HG02623 (cell line): ENCODE data around the gene TSPAN5.

Experiments
- ATAC-seq: cut with Tn5 transposase; IDR thresholded peaks from one replicate; pipeline ENCODE4 v1.9.1; 2021; ENCODE audit warnings: moderate library complexity; ENCODE audit not compliant: unreplicated experiment

Gene TSPAN5

DNA sequence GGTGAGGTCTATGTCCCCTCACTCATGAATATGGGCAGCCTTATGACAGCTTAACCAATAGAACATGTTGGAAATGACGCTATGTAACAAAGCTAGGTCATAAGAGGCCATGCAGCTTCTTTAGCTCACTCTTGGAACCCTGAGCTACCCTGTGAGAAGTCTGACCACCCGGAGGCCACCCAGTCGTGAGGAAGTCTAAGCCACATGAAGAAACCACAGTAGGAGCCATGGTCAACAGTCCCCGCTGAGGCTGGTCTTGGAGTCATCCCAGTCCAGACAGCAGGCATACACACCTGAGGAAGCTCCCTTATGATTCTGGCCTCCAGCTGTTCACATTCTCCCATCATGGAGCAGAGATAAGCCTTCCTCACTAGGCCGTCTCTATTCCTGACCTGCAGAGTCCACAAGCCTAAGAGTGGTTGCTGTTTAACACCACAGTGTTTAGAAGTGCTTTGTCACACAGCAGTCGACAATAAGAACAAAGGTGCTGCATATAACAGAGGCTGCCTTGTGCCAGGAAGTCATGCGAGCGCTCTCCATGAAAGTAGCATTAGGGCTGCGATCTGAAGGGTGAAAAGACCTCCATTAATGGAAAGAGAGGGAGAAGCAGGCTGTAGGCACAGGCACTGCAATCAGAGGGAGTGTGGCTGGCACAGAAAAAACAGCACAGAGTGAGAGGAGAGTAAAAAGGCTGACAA, 38.2 kb downstream of the TSPAN5 start:
- ATAC-seq, result no peak

DNA sequence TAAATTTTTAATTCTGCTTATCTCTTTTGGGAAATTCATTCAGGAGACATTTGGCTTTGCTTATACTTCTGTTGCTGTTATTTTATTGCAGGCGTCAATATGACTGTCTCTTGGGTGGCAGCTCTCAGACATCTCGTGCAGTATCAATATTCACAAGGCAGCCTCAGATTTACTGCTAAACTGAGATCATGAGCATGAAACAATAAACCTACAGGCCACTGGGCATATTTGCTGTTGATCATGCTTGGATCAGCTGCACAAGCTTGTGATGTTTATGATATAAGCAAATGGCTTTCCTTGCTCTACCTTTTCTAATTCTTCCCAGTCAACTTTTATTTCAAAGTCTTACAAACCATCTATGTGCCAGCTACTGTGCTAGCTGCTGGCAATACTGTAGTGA, 39.2 kb downstream of the TSPAN5 start:
- ATAC-seq, result no peak

DNA sequence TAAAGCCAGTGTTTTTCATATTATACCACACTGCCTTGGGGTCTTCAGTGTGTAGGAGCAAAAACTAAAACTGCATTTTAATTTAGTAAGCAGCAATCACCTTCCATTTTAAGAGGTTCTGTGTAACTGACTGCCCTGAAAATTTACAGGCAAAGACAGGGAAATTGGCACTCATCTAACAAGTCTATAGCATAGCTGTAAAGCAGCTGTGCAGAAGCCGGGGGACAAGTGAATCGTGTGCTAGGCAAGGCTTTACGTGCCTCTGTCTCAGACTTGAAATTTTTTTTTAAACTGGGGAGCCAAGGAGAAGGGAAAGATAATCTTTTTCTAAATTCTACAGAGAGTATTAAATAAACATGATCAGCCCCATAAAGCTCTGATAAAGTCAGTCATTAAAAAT, 39.7 kb downstream of the TSPAN5 start:
- no peak for ATAC-seq

DNA sequence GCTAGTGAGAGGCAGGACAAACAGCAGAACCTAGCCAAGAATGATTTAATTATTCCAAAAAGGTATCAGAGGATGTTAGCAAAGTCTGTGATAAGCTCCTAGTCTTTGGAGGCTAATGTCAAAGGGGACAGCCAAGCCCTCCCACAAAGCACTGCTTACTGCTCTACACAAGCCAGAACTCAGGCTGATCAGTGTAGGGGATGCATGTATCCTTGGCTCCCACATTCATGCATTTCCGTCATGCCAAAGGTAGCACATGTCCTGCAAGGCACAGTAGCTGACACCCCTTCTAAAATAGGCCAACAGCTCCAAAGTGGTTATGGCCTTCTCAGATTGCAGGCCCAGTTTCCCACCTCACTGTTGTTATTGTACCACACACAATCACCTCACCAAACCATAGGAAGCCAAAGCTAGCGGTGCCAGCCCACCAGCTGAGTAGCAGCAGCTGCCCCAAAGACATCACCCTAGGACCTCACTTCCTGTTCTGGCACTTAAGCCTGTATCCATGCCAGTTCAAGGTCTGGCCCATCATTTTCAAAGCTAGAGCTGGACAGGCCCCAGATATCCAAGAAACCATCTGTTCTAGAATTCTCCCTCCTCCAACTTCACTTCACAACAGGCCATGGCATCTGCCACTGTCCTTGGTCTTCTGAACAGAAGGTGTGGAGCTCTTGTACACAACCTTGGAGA, 40.9 kb downstream of the TSPAN5 start:
- no peak for ATAC-seq

DNA sequence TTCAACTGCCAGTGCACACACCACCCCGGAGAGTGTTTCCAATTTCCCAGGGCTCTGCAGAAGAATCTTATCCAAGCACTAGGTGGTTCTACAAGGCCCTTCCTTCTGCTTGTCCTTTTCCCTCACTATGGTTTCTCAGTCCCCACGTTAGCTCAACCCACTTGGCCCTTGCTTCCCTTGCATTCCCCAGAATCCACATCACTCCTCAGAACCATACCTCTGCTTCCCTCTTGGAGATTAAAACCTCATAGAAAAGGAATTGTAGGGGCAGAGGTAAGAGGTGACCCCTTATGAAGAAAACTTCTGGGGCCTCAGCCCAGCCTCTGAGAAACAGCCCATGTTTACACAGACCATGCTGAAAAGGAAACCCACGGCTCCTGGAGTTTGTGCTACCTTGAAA, 42.4 kb downstream of the TSPAN5 start:
- ATAC-seq, result no peak

DNA sequence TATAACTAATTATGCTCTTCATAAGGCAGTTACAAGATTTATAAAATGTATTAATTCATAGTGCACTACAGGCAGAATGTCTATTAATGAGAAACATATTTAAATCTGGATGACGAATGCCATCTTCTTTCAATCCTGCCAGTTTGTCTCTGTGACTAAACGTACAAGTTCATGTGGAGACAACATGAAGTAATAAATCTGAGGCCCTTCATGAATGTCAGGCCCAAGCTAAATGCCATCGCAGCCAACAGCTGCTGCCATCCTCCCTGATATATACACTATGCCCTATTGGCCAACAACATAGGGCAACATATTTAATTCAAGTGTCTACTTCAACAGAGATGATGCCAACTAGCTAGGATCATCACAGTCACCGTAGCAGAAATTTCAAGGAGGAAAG, 43.7 kb downstream of the TSPAN5 start:
- no peak for ATAC-seq

DNA sequence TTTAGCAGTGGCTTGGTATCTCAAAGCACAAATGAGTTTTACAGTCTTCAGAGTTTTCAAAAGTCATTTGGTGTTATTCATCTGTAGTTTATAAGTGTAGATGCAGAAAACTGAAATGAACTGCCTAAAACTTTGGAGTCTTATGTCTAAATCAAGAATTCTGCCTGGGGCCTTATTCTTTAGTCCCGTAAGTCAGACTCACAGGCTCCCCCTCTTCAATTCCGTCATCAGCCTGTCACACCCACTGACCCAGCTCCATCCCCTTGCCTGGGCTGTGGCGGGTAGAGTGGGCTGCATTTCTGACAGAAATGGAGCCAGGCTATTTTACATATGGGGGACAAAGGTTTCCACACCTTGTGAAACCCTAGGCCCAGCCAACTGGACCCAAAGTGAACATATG, 44.3 kb downstream of the TSPAN5 start:
- no peak for ATAC-seq

DNA sequence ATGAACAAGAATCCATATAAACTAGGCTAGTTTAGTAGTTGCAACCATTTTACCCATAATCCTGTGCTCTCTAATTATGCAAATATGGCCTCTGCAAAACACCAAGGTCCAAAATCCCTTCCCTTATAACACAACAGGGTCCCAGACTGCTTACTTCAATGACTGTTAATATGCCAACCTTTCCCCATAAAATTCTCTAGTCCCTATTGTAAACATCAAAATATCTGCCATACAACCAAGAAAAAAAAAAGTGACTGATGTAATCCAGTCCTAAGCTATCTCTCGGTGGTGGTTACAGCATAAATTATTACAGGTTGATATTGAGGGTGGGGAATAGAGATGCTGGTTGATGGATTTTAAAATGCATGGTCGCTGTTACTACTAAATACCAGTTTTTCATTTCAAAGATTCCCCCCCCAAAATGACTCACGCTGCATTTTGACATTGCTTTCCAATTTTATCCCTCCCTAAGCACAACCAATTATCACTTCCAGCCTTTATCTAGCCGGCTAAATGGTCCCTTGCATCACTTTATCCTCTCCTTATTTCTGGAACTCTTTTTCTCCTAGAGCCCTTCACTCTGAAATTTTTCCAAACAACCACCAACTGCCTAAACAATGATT, 44.8 kb downstream of the TSPAN5 start:
- ATAC-seq, result no peak

DNA sequence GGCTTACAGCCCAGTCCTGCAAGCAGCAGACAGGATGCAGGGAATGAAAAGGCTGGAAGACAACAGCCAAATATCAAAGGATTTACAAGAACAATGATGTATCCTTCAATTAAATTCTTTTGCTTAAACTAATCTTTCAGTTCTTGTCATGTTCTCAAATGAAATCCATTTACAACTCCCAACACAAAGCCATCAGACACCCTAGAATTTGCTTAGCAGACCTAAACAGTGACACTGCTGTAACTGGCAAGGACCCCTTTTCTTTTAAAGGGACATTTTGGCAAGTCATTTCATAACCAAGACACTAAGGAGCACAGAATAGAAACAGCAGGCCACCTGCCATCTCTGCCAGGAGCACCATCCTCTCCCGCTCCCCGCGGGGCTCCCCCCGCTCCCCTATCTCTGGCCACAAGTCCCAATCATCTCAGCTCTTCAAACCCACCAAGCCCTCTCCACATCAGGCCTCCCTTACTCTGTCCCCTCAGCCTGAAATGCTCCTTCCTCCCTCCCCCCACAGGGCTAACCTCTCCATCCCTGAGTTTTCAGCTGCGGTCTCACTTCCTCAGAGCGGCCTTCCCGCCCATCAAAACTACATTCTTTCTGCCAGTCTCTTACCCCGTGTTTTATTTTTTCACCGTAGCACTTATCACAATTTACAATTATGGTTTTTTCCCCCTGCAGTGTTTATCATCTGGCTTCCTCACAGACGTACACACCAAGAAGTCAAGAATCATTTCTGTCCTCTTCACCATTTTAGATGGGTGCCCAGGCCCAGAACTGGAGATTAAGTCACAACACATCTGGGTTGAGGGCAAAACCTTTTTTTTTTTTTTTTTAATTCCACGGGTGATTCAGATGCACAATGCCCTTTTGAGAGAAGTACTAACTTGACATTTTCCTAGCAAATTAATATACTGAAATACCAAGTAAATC, 45.8 kb downstream of the TSPAN5 start:
- ATAC-seq, result no peak

DNA sequence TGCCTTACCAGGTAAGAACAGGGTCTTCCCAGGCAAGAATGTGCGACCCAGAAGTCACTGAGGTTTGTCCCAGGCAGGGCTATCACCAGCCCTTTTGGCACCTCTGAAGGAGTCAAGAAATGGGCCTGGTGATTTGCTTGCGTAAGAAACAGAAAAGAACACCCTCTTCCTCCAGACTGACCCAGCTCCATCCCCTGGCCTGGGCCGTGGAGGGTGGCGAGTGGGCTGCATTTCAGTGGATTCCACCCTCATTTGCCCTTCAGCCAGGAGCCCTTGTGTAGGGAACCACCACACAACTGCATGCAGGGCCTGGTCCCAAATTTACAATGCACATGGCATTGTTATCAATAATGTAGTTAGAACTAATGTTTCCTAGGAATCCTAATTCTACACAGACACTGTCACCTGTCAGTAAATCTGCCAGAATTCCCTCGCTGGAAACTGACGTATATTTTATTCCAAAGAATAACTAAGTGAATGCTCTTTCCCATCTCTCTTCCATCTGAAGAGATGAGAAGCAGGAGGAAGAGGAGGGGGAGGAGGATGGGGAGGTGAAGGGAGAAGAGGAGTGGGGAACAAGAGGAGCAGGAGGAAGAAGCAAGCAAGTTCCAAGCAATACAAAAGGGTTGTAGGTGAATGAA, 46.6 kb downstream of the TSPAN5 start:
- ATAC-seq, result no peak

DNA sequence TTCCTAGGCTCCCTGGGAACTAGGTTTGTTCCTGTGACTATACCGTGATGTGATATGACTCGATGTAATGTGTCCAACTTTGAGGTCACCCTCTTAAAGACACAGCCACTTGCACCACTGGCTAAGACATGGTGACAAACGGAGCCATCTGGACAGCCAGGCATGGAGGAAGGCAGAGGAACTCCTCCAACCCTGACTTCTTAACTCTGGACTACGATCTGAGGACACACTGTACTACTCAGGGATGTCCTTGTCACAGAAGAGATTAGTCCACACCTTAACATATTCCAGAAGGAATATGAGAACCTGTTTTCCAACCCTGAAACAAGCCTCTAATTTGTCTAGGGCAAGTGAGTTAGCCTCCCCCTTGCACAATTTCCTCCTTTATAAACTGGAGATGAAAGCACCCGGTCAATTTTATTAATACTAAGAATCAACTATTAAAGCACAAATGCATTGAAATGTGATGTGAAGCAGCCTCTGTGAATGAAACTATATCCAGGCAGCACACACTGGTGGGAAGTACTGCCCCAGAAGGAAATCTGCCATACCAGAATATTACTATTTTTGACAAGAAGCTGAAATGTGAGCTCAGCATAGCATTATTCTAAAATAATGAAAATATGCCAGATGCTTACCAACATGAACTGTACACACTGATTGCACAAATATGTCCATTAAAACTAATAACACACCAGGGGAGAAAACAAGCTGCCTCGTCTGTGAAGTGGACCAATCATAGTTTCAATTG, 47.3 kb downstream of the TSPAN5 start:
- ATAC-seq, result no peak

DNA sequence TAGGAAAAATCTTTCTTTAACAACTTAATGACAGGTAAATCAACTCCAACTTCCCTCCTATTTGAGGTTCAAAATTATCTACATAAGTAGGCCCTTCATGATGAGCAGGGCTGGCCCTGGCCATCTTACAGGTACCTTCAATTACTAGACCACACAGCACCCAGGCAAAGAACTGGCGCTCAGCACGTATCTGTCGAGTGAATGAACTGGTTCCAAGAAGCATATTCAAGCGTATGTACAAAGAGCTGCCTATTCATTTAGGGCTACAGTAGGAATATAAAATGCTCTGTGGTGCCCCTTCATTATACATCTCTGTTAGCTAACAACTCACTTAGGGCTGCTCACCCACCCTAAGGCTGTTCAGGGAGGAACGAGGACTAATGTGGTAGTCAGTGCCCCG, 48.0 kb downstream of the TSPAN5 start:
- ATAC-seq, result no peak

DNA sequence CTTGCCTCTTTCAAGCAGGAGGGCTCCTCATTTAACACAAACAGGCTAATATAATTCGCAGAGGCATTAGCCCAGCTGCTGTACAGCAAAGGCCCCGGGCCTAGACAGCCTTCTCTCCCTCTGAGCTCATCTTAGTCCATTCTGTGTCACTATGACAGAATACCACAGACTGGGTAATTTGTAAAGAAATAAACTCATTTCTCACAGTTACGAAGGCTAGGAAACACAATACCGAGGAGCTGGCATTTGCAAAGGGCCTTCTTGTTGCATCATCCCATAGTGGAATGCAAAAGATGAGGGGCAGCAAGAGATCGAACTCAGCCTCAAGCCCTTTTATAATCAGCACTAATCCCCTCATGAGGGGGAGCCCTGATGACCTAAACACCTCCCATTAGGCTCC, 48.5 kb downstream of the TSPAN5 start:
- no peak for ATAC-seq

DNA sequence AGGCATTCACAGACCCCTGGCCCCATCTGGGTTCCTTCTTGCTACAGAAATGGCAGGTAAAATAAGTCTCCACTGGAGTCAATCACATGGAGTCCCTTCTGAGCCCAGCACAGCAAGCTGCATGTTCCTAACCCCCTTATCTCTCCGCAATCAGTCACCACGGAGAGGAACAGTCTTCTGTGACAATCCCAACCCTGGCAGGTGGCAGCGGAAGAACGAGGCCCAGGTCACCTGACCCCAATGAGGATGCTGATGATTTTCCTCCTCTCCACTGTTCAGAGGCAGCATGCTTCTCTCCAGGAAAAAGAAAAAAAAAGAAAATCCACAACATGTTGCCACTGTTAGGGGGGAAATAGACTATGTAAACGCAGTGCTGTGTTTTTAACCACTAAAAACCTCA, 50.1 kb downstream of the TSPAN5 start:
- ATAC-seq, result no peak

DNA sequence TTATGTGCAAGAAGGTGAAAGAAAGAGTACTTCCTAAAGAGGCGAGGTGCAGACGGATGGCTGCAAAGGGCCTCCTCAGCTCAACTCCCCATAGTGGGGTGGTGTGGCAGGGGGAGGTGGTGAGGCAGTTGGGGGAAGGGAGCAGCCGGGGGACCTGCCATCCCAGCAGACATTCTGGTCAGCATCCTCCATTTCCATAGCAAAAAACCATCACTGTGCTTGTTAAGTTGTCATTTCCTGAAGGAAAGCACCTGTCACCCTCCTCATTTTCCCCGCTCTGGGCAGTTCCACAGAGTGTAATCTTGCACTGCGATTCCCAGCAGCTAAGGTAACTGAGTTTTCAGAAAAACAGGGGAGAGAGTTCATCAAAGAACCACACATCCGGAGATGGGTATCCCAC, 51.5 kb downstream of the TSPAN5 start:
- no peak for ATAC-seq

DNA sequence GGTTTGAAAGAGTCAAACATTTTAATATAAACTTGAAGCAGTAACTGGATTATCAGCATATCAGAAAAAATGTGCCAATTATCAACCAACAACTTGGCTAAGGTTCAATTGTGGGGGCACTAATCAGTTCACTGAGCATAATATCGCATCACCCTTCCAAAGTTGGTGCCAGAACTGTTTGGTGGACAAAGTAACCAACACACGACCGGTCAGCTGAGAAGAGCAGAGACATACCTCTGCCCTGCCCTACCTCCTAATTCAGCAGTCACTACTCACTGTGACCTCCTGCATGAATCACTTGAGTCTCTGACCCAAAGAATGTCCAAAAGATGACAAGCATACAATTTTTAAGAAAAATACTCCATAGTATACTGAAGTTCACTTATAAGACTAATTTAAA, 53.2 kb downstream of the TSPAN5 start:
- ATAC-seq, result no peak

DNA sequence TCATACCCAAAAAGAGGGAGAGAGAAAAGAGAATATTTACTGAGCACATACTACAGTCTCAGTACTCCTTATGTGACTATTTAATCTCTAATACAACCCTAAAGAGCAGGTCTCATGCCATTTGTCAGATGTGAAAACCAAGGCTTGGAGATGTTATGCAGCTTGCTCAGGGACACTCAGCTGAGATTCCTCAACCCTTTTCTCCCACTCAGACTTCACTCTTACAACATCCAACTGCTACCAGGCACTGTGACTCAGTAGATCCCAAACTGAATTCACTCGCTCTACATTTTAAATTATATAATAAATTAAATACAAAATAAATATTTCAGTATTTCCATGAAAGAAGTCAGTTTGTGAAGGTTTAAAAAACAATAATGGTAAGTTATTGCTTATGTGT, 53.7 kb downstream of the TSPAN5 start:
- ATAC-seq, result no peak

DNA sequence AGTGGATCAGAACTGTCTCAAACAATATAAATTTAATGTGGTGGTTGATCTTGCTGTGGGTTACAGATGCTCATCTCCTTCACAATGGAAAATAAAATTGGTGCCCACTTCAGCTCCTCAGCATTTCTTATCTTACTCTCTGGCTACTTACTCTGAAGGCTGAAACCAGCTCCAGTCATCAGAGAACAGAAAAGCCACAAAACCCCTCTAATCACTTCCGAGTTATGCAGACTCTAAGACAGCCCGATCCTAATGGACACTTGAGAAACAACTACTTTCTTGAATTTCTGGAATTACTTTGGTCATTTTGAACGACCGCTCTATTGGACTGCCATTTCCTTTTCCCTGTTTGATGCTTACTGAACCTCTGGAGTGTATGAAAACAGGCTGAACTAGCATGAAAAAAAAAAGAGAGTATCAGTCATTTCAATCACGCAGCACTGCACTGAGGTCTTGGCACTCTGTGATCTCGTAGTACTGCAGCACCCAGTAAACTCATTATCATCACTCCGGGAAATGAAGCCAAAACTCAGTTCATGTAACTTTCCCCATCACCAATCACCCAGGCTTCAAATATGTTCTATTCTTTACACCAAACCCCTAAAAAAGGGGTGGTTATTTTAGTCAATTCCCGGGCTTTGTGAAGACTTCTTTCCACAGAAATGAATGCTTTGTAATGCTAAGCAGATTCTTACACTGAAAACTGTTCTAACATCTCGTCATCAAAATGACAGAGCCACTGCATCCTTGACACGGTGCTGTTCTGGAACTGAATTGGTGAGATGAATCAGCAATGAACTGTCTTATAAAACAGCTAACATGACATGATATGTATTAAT, 54.5 kb downstream of the TSPAN5 start:
- no peak for ATAC-seq

DNA sequence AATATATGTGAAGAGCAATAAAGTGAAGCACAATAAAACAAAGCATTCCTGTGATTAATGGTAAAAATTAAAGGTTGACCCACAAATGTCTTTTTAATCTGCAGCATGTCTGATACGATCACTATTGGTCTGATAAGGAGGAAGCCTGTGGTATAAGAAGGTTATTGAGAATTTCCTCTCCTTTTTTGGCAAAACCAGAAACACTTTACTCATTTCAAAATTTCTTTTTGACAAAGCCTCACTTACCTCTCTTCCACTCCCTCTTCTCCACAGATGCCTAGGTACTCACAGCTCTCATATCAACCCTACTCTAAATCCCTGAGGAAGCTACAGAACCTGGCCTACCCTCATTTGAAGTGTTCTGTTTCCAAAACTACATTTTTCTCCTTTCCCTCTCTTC, 56.1 kb downstream of the TSPAN5 start:
- no peak for ATAC-seq
